ENCODE measurements around the gene A1CF.

Gene A1CF

DNA sequence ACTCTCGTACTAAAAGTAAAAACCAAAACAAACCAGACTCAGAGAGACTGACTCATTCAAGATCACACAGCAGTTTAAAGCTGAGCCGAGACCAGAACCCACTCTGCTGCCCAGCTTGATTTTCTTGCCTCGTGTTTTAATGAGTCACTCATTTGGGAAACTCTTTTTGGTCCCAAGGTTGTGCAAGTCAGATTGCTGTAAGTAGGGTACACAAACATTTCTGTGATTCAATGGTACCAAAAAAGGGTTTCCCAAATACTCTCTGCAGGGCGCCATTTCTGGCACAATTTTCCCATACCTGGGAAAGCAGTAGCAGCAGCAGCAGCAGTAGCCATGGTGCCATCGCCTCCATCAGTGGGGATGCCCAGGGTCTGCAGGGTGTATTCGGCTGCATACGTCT, 75.8 kb downstream of the A1CF start:
- H2BK120ac ChIP-seq (ENCODE audit: low read depth, low read length): no peak overlapping the region
- no peak overlapping the region for H3K4ac ChIP-seq (ENCODE audit: low read length)
- H3K9me3 ChIP-seq (replicated peaks in 1 of 2; ENCODE audit: control insufficient read depth in 2 of 2, insufficient read depth in 1 of 2, low read depth in 1 of 2, low read length in 2 of 2): no peaks in the 10 kb centered on the region
- no CpG with 5 or more reads among the region's 7 CpGs for WGBS, 2 donors (ENCODE audit: extremely low coverage in 2 of 2, insufficient read length in 2 of 2, insufficient replicate concordance in 1 of 2)
- no peak overlapping the region for H3K18ac ChIP-seq (ENCODE audit: low read length)
- H3K27me3 ChIP-seq (ENCODE audit: control insufficient read depth in 3 of 3, insufficient read depth in 3 of 3, low read depth in 1 of 3, low read length in 3 of 3): no peaks in the 10 kb centered on the region
- no peak overlapping the region for H3K14ac ChIP-seq (ENCODE audit: low read length)
- H2BK12ac ChIP-seq (ENCODE audit: low read length): no peak overlapping the region
- no peak overlapping the region for H3K23ac ChIP-seq (ENCODE audit: low read depth, low read length, poor library complexity)
- H3K4me3 ChIP-seq (ENCODE audit: low read length in 2 of 2): no peak overlapping the region
- no peak overlapping the region for H2AK5ac ChIP-seq (ENCODE audit: low read depth, low read length)
- H2AFZ ChIP-seq (ENCODE audit: low read length): no peak overlapping the region
- no peak overlapping the region for H3K4me2 ChIP-seq (ENCODE audit: insufficient read depth, low read length, poor library complexity, severe bottlenecking)
- H3K4me1 ChIP-seq (ENCODE audit: control insufficient read depth in 2 of 2, insufficient read depth in 1 of 2, low read depth in 1 of 2, low read length in 2 of 2): peaks cover 9 to 11% of the 10 kb centered on the region in 2 donors
- H4K8ac ChIP-seq (ENCODE audit: low read depth, low read length): no peak overlapping the region
- no peaks in the 10 kb centered on the region for H3K79me1 ChIP-seq (ENCODE audit: low read depth, low read length)
- no peak overlapping the region for H2BK15ac ChIP-seq (ENCODE audit: low read length)
- no peak overlapping the region for H3K9ac ChIP-seq (ENCODE audit: low read depth, low read length, poor library complexity)
- H2BK5ac ChIP-seq (ENCODE audit: low read length): no peak overlapping the region
- no peak overlapping the region for H3K27ac ChIP-seq (replicated peaks; ENCODE audit: low read length)
- no peak overlapping the region for H4K91ac ChIP-seq (ENCODE audit: low read depth, low read length, poor library complexity)
- no peak for DNase-seq (ENCODE audit: low spot score)
- H3K36me3 ChIP-seq (replicated peaks in 1 of 2; ENCODE audit: control insufficient read depth in 2 of 2, insufficient read depth in 2 of 2, low read length in 2 of 2): no peaks in the 10 kb centered on the region

DNA sequence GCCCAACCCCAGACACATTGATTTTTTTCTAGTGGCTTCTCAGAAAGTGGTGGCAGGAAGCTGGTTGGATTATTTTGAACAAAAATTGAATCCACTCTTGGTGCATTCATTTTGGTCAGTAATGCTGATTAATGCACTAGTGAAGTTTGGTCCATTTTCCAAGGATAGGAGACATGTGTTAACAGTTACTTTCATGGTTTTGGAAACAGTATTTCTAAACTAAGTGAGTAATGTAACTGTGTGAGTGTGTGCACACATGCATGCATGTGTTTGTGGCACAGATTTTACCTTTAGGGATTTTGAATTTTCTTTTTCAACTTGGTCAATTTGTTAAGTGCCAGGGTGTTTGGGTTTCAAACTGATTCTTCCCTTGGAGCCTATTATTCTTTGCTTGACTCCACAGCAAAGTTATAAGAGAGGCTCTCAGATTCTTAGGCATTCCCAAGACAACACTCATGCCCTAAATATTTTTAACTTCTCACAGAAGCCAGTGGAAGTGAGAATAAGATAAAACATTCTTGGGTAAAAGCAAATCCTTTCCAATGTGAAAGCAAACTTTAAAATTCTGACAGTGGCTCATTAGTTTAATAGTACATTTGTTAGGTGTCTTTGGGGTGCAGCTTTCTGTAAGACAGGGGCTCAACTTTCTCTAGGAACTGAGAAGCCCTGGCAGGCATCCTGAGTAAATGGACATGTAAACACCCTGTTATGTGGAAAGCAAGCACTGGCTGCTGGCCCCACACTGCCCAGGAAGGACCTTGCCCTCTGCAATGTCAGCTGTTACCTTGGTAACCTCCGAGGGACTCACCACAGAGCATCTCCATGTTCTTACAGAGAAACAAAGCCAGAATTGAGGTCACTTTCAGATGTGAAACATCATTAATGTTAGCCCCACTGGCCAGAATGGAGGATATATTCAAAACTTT, 77.3 kb downstream of the A1CF start:
- Histone ChIP-seq H2BK15ac (ENCODE audit: low read length) (no peak overlapping the region), H3K4me2 (ENCODE audit: insufficient read depth, low read length, poor library complexity, severe bottlenecking) (no peak overlapping the region), H3K4ac (ENCODE audit: low read length) (no peak overlapping the region), H3K9ac (ENCODE audit: low read depth, low read length, poor library complexity) (no peak overlapping the region), H3K14ac (ENCODE audit: low read length) (no peak overlapping the region), H3K79me1 (ENCODE audit: low read depth, low read length) (no peaks in the 10 kb centered on the region), H3K27me3 (ENCODE audit: control insufficient read depth in 3 of 3, insufficient read depth in 3 of 3, low read depth in 1 of 3, low read length in 3 of 3) (no peaks in the 10 kb centered on the region), H2BK5ac (ENCODE audit: low read length) (no peak overlapping the region), H3K23ac (ENCODE audit: low read depth, low read length, poor library complexity) (no peak overlapping the region), H3K9me3 (replicated peaks in 1 of 2; ENCODE audit: control insufficient read depth in 2 of 2, insufficient read depth in 1 of 2, low read depth in 1 of 2, low read length in 2 of 2) (no peaks in the 10 kb centered on the region), H2BK12ac (ENCODE audit: low read length) (no peak overlapping the region), H3K36me3 (replicated peaks in 1 of 2; ENCODE audit: control insufficient read depth in 2 of 2, insufficient read depth in 2 of 2, low read length in 2 of 2) (no peaks in the 10 kb centered on the region), H3K18ac (ENCODE audit: low read length) (no peak overlapping the region), H3K4me3 (ENCODE audit: low read length in 2 of 2) (no peak overlapping the region), H2AFZ (ENCODE audit: low read length) (peak overlapping the region; percentile 72), H2BK120ac (ENCODE audit: low read depth, low read length) (no peak overlapping the region), H3K4me1 (ENCODE audit: control insufficient read depth in 2 of 2, insufficient read depth in 1 of 2, low read depth in 1 of 2, low read length in 2 of 2) (peaks cover 9 to 11% of the 10 kb centered on the region in 2 donors), H3K27ac (replicated peaks; ENCODE audit: low read length) (no peak overlapping the region), H2AK5ac (ENCODE audit: low read depth, low read length) (no peak overlapping the region), H4K91ac (ENCODE audit: low read depth, low read length, poor library complexity) (no peak overlapping the region), H4K8ac (ENCODE audit: low read depth, low read length) (no peak overlapping the region)
- no CpG with 5 or more reads among the region's 1 CpG for WGBS, 2 donors (ENCODE audit: extremely low coverage in 2 of 2, insufficient read length in 2 of 2, insufficient replicate concordance in 1 of 2)
- DNase-seq (ENCODE audit: low spot score): no peak

DNA sequence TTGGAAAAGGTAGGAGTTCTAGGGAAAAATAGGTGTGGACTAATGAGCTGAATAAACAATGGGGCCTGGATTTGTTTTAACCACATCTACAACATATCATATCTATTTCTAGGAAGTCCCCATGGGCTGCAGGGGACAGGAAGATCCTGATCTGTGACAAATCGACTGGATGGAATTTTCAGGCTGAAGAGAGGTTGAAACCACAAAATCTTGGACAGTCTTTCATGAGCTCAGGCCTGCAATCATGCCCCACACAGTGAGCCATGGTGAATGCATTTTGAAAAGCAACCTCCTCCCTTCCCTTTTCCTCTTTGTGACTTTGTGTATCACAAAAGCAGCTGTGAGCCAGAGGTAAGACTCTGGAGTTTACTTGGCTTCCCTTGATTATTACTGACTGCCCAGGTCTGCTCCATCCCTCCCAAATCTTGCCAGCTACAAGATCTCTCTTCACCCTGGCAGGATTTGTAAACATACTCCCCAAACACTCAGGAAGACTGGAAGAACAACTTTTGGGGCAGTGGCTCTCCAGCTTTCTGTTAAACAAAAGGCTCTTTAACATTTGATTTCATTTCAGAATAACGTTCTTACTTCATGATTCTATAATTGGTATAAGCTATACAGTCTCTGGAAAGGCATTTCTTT, 79.3 kb downstream of the A1CF start:
- no peak overlapping the region for H3K9ac ChIP-seq (ENCODE audit: low read depth, low read length, poor library complexity)
- H2AFZ ChIP-seq (ENCODE audit: low read length): peak overlapping the region; percentile 27
- H3K4me1 ChIP-seq (ENCODE audit: control insufficient read depth in 2 of 2, insufficient read depth in 1 of 2, low read depth in 1 of 2, low read length in 2 of 2): peaks cover 9 to 11% of the 10 kb centered on the region in 2 donors
- H3K14ac ChIP-seq (ENCODE audit: low read length): no peak overlapping the region
- H3K4ac ChIP-seq (ENCODE audit: low read length): no peak overlapping the region
- H3K9me3 ChIP-seq (replicated peaks in 1 of 2; ENCODE audit: control insufficient read depth in 2 of 2, insufficient read depth in 1 of 2, low read depth in 1 of 2, low read length in 2 of 2): no peaks in the 10 kb centered on the region
- H3K23ac ChIP-seq (ENCODE audit: low read depth, low read length, poor library complexity): no peak overlapping the region
- no peak overlapping the region for H3K4me3 ChIP-seq (ENCODE audit: low read length in 2 of 2)
- no peak overlapping the region for H2BK12ac ChIP-seq (ENCODE audit: low read length)
- H3K18ac ChIP-seq (ENCODE audit: low read length): no peak overlapping the region
- H3K79me1 ChIP-seq (ENCODE audit: low read depth, low read length): no peaks in the 10 kb centered on the region
- H3K27ac ChIP-seq (replicated peaks; ENCODE audit: low read length): no peak overlapping the region
- H4K8ac ChIP-seq (ENCODE audit: low read depth, low read length): no peak overlapping the region
- H2BK15ac ChIP-seq (ENCODE audit: low read length): no peak overlapping the region
- no CpG with 5 or more reads among the region's 2 CpGs for WGBS, 2 donors (ENCODE audit: extremely low coverage in 2 of 2, insufficient read length in 2 of 2, insufficient replicate concordance in 1 of 2)
- H3K36me3 ChIP-seq (replicated peaks in 1 of 2; ENCODE audit: control insufficient read depth in 2 of 2, insufficient read depth in 2 of 2, low read length in 2 of 2): no peaks in the 10 kb centered on the region
- H2BK120ac ChIP-seq (ENCODE audit: low read depth, low read length): no peak overlapping the region
- no peak overlapping the region for H3K4me2 ChIP-seq (ENCODE audit: insufficient read depth, low read length, poor library complexity, severe bottlenecking)
- DNase-seq (ENCODE audit: low spot score): no peak
- no peaks in the 10 kb centered on the region for H3K27me3 ChIP-seq (ENCODE audit: control insufficient read depth in 3 of 3, insufficient read depth in 3 of 3, low read depth in 1 of 3, low read length in 3 of 3)
- H4K91ac ChIP-seq (ENCODE audit: low read depth, low read length, poor library complexity): no peak overlapping the region
- H2BK5ac ChIP-seq (ENCODE audit: low read length): no peak overlapping the region
- no peak overlapping the region for H2AK5ac ChIP-seq (ENCODE audit: low read depth, low read length)

DNA sequence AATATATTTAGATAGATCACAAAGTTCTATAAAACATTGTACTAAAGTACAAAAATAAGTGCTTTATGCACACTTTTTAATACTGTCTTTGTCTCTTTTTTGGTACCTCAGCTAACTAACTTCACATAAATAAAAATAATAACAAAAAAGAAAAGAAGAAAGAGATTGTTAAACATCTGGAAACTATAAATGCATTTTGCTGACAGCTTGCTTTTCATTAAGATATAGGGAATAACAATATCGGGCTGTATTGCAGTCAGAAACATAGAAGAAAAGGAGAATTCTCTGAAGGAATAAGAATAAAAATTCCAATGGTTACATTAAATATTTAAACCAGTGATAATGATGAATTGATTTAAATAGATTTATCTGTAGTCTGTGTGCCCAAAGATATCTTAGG, 85.8 kb downstream of the A1CF start:
- Histone ChIP-seq H3K4me1 (ENCODE audit: control insufficient read depth in 2 of 2, insufficient read depth in 1 of 2, low read depth in 1 of 2, low read length in 2 of 2) (no peaks in the 10 kb centered on the region), H3K14ac (ENCODE audit: low read length) (no peak overlapping the region), H2BK12ac (ENCODE audit: low read length) (no peak overlapping the region), H2BK120ac (ENCODE audit: low read depth, low read length) (no peak overlapping the region), H2AFZ (ENCODE audit: low read length) (no peak overlapping the region), H3K18ac (ENCODE audit: low read length) (no peak overlapping the region), H2BK5ac (ENCODE audit: low read length) (no peak overlapping the region), H3K4me3 (ENCODE audit: low read length in 2 of 2) (no peak overlapping the region), H3K4ac (ENCODE audit: low read length) (no peak overlapping the region), H4K91ac (ENCODE audit: low read depth, low read length, poor library complexity) (no peak overlapping the region), H3K27me3 (ENCODE audit: control insufficient read depth in 3 of 3, insufficient read depth in 3 of 3, low read depth in 1 of 3, low read length in 3 of 3) (no peaks in the 10 kb centered on the region), H3K79me1 (ENCODE audit: low read depth, low read length) (no peaks in the 10 kb centered on the region), H3K9ac (ENCODE audit: low read depth, low read length, poor library complexity) (no peak overlapping the region), H3K23ac (ENCODE audit: low read depth, low read length, poor library complexity) (no peak overlapping the region), H3K9me3 (replicated peaks in 1 of 2; ENCODE audit: control insufficient read depth in 2 of 2, insufficient read depth in 1 of 2, low read depth in 1 of 2, low read length in 2 of 2) (no peaks in the 10 kb centered on the region), H2AK5ac (ENCODE audit: low read depth, low read length) (no peak overlapping the region), H2BK15ac (ENCODE audit: low read length) (no peak overlapping the region), H3K27ac (replicated peaks; ENCODE audit: low read length) (no peak overlapping the region), H4K8ac (ENCODE audit: low read depth, low read length) (no peak overlapping the region), H3K36me3 (replicated peaks in 1 of 2; ENCODE audit: control insufficient read depth in 2 of 2, insufficient read depth in 2 of 2, low read length in 2 of 2) (no peaks in the 10 kb centered on the region), H3K4me2 (ENCODE audit: insufficient read depth, low read length, poor library complexity, severe bottlenecking) (no peak overlapping the region)
- WGBS, 2 donors (ENCODE audit: extremely low coverage in 2 of 2, insufficient read length in 2 of 2, insufficient replicate concordance in 1 of 2): no CpG with 5 or more reads among the region's 1 CpG
- DNase-seq (ENCODE audit: low spot score): no peak

All from neuronal stem cell (in vitro differentiated cells).